Measurements from ENCODE around the gene TOB1.

DNA sequence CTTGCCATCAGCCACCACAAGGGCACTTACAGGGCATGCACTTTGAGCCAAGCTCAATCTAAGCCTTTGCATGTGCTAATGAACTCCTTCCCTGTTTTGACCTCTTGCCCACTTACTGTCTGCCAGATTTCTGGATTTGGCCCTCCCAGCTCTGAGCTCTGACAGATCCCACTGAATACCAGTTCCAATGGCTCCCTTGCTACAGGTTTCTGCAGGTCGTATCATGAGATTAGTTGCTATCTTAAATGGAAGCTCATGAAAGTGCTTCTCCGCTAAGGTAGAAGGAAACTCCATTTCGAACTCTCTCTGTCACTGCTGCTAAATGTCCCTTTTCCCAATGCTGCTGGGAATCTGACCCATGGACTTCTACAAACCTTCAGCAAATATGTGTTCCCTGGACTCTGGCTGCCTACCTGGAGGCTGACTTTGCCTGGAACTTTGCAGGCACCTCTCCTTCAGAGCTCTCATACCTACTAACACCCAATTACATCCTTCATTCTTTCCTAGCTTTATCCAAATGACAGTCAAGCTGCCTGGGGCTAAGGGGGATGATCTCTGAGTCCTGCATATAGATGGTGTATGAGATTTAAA lies 23.5 kb upstream of the TOB1 start:
- TF ChIP-seq, protein P1, sequence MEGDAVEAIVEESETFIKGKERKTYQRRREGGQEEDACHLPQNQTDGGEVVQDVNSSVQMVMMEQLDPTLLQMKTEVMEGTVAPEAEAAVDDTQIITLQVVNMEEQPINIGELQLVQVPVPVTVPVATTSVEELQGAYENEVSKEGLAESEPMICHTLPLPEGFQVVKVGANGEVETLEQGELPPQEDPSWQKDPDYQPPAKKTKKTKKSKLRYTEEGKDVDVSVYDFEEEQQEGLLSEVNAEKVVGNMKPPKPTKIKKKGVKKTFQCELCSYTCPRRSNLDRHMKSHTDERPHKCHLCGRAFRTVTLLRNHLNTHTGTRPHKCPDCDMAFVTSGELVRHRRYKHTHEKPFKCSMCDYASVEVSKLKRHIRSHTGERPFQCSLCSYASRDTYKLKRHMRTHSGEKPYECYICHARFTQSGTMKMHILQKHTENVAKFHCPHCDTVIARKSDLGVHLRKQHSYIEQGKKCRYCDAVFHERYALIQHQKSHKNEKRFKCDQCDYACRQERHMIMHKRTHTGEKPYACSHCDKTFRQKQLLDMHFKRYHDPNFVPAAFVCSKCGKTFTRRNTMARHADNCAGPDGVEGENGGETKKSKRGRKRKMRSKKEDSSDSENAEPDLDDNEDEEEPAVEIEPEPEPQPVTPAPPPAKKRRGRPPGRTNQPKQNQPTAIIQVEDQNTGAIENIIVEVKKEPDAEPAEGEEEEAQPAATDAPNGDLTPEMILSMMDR (IDR thresholded peaks at IDR 0.05), result no peak
- no peak for TF ChIP-seq POLR2A (IDR thresholded peaks at IDR 0.05)

All from stomach (tissue), 4 donors.